SJCRH30 (cell line): ENCODE data around the gene CALHM1. TPM values are rescaled to one million over a fixed set of nuclear protein-coding genes. Genes with fewer than 3 reads are reported as not detected.

Experiments used
- DNase-seq, 2 experiments: peaks; one replicate each; pipeline ENCODE4 v3.0.0-alpha.2; 2015 to 2020
- H3K27ac ChIP-seq: fragments of 250-450 bp; sonication (Bioruptor Pico); 2 replicates; pipeline ENCODE4 v1.5.1; 2020; ENCODE audit warnings: mild to moderate bottlenecking, moderate library complexity
- H3K27me3 ChIP-seq: fragments of 250-450 bp; sonication (Bioruptor Pico); 2 replicates; pipeline ENCODE4 v1.5.1; 2020; ENCODE audit warnings: mild to moderate bottlenecking, moderate library complexity
- H3K36me3 ChIP-seq: fragments of 250-450 bp; sonication (Bioruptor Pico); 2 replicates; pipeline ENCODE4 v1.5.1; 2020; ENCODE audit warnings: mild to moderate bottlenecking, moderate library complexity
- H3K4me1 ChIP-seq: fragments of 250-450 bp; sonication (Bioruptor Pico); 2 replicates; pipeline ENCODE4 v1.5.1; 2020; ENCODE audit warnings: mild to moderate bottlenecking, moderate library complexity
- H3K4me3 ChIP-seq: fragments of 250-450 bp; sonication (Bioruptor Pico); 2 replicates; pipeline ENCODE4 v1.5.1; 2020; ENCODE audit warnings: mild to moderate bottlenecking, moderate library complexity
- H3K9me3 ChIP-seq: fragments of 250-450 bp; sonication (Bioruptor Pico); replicated peaks from 2 replicates; pipeline ENCODE4 v1.5.1; 2020; ENCODE audit warnings: mild to moderate bottlenecking, moderate library complexity
- total RNA-seq: library from RNA; depleted of rRNA; stranded (reverse); fragments of >200 nt; shearing (Covaris generic); gene quantifications from 2 replicates; pipeline ENCODE4 v1.2.3, GENCODE V29; 2014

The CALHM1 gene
- total RNA-seq, 1 experiment from 2014 or later: 0.02 TPM

- Histone ChIP-seq H3K4me1 (peaks cover 14% of the 10 kb centered on the region), H3K36me3 (no peaks in the 10 kb centered on the region), H3K27ac (no peak overlapping the region), H3K27me3 (no peaks in the 10 kb centered on the region), H3K4me3 (no peak overlapping the region), H3K9me3 (no peaks in the 10 kb centered on the region)
- DNase-seq: no peak
These were observed 15.4 kb upstream of the CALHM1 start for GRCh38 chr10:103474077-103474476.

DNA sequence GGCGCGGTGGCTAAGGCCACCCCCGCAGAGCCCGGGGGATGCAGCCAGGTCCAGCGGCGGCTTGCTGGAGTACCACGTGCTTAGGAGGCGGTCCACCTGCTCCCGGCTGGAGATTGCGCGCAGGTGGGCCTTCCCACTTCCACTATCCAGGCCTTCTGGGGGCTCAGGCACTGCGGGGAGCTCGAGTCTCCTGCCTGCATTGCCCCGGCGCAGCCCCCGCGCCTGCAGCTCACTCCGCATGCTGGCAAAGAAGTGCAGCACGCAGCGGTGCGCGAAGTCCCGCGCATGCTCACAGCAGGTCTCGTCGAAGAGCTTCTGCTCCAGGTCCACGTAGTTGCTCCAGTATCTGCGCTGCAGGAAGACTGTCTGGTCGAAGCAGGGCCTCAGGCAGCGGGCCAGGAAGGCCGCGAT lies 14.6 kb upstream of the CALHM1 start:
- H3K36me3 ChIP-seq: no peaks in the 10 kb centered on the region
- peaks cover 12% of the 10 kb centered on the region for H3K4me1 ChIP-seq
- no peak for DNase-seq
- no peak overlapping the region for H3K27ac ChIP-seq
- H3K9me3 ChIP-seq: no peaks in the 10 kb centered on the region
- no peak overlapping the region for H3K4me3 ChIP-seq
- no peaks in the 10 kb centered on the region for H3K27me3 ChIP-seq

GRCh38 chr10:103472005-103472404 lies 13.3 kb upstream of the CALHM1 start:
- H3K27me3 ChIP-seq: no peaks in the 10 kb centered on the region
- H3K27ac ChIP-seq: no peak overlapping the region
- H3K4me1 ChIP-seq: peaks cover 12% of the 10 kb centered on the region
- no peaks in the 10 kb centered on the region for H3K36me3 ChIP-seq
- no peak overlapping the region for H3K4me3 ChIP-seq
- DNase-seq: no peak
- H3K9me3 ChIP-seq: no peaks in the 10 kb centered on the region

DNA sequence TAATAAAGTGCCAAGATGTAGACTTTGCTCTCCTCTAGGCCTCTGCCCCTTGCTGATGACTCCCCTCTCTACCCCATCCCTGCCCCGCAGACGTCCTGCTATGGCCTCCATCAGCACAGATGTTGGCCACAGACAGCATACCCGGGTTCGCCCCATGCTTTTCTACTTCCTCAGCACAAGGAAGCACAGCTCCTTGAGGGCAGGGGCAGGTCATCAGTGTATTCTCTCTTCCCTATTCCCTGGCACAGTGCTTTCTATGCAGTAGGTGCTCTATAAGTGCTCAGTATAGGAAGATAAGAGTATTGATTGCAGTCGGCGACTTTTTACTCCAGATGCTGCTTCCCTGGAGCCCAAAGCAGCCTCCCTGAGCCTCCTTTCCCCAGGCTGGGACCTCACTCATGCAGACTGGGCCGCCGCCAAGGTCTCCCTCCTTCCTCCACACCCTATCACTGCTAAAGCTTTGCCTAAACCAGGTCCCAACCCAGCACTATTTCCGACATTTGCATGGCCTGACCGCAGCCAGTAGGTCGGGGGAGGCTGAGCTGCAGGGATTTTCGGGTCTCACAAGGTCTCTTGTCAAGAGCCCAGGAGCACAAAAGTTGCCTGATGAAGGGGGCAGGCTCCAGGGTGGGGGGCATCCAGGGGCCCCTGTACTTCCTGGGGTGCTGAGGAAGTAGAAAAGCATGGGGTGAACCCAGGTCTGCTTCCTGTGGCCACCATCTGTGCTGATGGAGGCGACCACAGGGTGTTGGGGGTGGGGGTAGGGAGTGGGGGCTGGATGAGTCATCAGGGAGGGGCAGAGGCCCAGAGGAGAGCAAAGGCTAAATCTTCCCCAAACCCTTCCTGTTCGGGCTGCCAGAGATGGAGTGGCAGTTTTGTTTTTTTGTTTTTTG lies 12.3 kb upstream of the CALHM1 start:
- Histone ChIP-seq H3K4me1 (peaks cover 12% of the 10 kb centered on the region), H3K27ac (no peak overlapping the region), H3K9me3 (no peaks in the 10 kb centered on the region), H3K36me3 (no peaks in the 10 kb centered on the region), H3K27me3 (no peaks in the 10 kb centered on the region), H3K4me3 (no peak overlapping the region)
- DNase-seq: peak; percentile 49

GRCh38 chr10:103469201-103469600 lies 10.5 kb upstream of the CALHM1 start:
- no peak for DNase-seq
- H3K36me3 ChIP-seq: no peaks in the 10 kb centered on the region
- H3K4me1 ChIP-seq: peaks cover 12% of the 10 kb centered on the region
- no peak overlapping the region for H3K4me3 ChIP-seq
- H3K9me3 ChIP-seq: no peaks in the 10 kb centered on the region
- H3K27ac ChIP-seq: no peak overlapping the region
- H3K27me3 ChIP-seq: no peaks in the 10 kb centered on the region

DNA sequence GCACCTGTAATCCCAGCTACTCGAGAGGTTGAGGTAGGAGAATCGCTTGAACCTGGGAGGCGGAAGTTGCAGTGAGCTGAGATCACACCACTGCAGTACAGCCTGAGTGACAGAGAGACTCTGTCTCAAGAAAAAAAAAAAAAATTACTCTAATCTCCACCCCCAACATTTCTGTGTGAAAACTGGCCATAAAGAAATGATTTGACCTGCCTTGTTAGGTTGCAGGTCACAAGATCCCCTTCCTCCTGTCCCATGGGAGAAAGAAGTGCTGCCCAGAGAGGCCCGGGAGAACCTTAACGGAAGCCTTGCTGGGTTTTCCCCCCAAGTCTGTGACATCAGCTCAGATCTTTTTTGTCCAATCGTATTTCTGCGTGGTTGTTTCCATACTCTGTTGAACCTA lies 8.7 kb upstream of the CALHM1 start:
- H3K4me3 ChIP-seq: no peak overlapping the region
- no peaks in the 10 kb centered on the region for H3K27me3 ChIP-seq
- no peaks in the 10 kb centered on the region for H3K36me3 ChIP-seq
- peaks cover 12% of the 10 kb centered on the region for H3K4me1 ChIP-seq
- no peaks in the 10 kb centered on the region for H3K9me3 ChIP-seq
- no peak for DNase-seq
- H3K27ac ChIP-seq: no peak overlapping the region

DNA sequence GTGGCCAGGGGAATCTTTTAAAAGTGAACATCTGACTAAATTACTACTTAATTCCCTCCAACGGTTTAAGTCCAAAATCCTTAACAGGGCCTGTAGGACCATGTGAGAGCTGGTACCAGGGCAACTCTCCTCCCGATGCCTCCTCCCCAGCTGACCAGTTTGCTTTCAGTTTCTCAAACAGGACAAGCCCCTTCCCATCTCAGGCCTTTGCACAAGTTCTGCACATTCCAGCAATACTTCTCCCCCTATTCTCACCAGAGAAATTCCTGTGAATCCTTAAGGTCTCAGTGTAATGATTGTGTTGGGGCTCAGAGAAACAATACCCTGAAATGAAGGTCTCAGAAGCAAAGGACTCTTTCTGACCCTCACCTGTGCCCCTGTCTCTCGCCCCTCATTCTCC lies 8.0 kb upstream of the CALHM1 start:
- H3K4me3 ChIP-seq: no peak overlapping the region
- H3K9me3 ChIP-seq: no peaks in the 10 kb centered on the region
- no peak for DNase-seq
- H3K27ac ChIP-seq: no peak overlapping the region
- no peaks in the 10 kb centered on the region for H3K36me3 ChIP-seq
- no peaks in the 10 kb centered on the region for H3K27me3 ChIP-seq
- H3K4me1 ChIP-seq: peaks cover 9% of the 10 kb centered on the region

- no peaks in the 10 kb centered on the region for H3K27me3 ChIP-seq
- no peaks in the 10 kb centered on the region for H3K4me1 ChIP-seq
- H3K4me3 ChIP-seq: no peak overlapping the region
- H3K36me3 ChIP-seq: no peaks in the 10 kb centered on the region
- no peak overlapping the region for H3K27ac ChIP-seq
- DNase-seq: no peak
- no peaks in the 10 kb centered on the region for H3K9me3 ChIP-seq
These were observed 6.9 kb upstream of the CALHM1 start for GRCh38 chr10:103465411-103466179.

- Histone ChIP-seq H3K27me3 (no peaks in the 10 kb centered on the region), H3K27ac (no peak overlapping the region), H3K4me1 (peaks cover 3% of the 10 kb centered on the region), H3K4me3 (no peak overlapping the region), H3K9me3 (no peaks in the 10 kb centered on the region), H3K36me3 (no peaks in the 10 kb centered on the region)
- no peak for DNase-seq
These were observed 4.8 kb upstream of the CALHM1 start for GRCh38 chr10:103463499-103463898.

DNA sequence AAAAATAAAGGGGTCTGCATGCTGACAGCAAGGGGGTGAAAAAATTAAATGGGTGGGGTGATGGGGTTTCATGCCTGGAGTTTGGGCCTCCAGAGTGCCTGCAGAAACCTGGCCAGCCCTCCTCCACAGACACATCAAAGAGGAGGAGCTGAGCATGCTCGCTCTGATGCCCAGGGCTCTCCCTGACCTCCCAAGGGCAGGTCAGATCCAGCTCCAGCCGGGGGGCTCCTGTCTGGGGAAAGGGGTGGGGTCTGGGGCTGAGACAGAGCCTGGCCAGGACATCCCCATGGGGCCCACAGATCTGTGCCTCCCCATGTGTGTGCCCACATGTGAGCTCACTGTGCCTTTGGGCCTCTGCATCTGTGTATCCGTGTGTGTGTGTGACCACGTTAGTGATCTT lies 915 bp upstream of the CALHM1 start:
- peaks cover 28% of the 10 kb centered on the region for H3K4me1 ChIP-seq
- H3K36me3 ChIP-seq: no peaks in the 10 kb centered on the region
- H3K27me3 ChIP-seq: no peaks in the 10 kb centered on the region
- no peaks in the 10 kb centered on the region for H3K9me3 ChIP-seq
- no peak overlapping the region for H3K27ac ChIP-seq
- no peak overlapping the region for H3K4me3 ChIP-seq
- no peak for DNase-seq

GRCh38 chr10:103457896-103458583 lies 660 bp downstream of the CALHM1 start:
- no peaks in the 10 kb centered on the region for H3K36me3 ChIP-seq
- H3K9me3 ChIP-seq: no peaks in the 10 kb centered on the region
- no peaks in the 10 kb centered on the region for H3K27me3 ChIP-seq
- H3K4me1 ChIP-seq: peaks cover 28% of the 10 kb centered on the region
- H3K4me3 ChIP-seq: no peak overlapping the region
- no peak for DNase-seq
- H3K27ac ChIP-seq: no peak overlapping the region

DNA sequence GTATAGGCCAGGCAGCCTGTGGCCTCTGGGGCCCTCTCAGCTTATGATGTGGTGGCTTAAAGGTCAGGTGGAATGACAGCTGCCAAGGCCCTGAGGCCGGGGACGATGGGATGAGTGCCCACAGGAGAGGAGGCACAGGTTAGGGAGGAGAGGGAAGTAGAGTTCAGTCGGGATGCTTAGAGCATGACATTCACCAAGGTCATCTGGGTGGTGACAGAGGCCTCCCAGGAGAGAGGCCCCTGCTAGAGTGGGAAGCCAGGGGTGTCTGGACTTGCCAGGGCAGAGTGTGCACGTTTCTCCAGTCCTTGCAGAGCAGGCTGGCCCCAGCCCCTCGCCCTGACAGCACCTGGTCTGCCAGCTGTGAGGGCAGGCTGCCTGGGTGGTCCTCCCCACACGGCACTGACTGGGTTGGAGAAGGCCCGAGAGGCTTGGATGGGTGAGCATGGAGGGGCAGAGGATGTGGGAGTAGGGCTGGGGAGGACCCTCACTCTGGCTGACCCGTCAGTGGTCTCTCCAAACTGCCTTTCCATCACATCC lies 1.5 kb downstream of the CALHM1 start:
- peak; percentile 76 for DNase-seq
- Histone ChIP-seq H3K36me3 (no peaks in the 10 kb centered on the region), H3K4me3 (no peak overlapping the region), H3K4me1 (peaks cover 33% of the 10 kb centered on the region), H3K27ac (no peak overlapping the region), H3K9me3 (no peaks in the 10 kb centered on the region), H3K27me3 (no peaks in the 10 kb centered on the region)

DNA sequence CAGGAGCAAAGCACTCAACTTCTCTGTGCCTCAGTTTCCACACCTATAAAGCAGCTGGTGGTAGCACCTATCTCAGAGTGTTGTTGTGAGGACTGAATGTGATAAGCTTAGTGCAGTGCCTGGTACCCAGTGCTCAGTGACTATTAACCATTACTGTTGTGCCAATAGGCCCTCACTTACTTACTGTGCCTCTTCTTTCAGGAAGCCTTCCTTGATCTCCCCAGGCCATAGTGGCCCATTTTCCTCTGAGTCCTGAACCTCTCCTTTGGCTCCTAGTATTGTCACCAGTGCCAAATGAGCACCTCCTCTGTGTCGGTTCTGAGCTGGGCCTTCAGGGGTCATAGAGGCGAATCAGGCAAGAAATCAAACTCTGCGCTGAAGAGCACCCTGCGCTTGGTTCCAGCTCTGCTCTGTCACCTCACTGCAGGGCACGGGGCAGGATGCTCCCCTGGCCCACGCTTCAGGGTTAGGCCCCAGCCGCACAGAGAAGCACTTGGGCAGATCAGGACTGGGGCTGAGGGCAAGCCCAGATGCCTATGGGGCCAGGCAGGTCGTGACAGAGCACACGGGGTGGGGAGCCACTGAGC lies 2.5 kb downstream of the CALHM1 start:
- no peak for DNase-seq
- Histone ChIP-seq H3K9me3 (no peaks in the 10 kb centered on the region), H3K4me3 (no peak overlapping the region), H3K36me3 (no peaks in the 10 kb centered on the region), H3K27me3 (no peaks in the 10 kb centered on the region), H3K27ac (no peak overlapping the region), H3K4me1 (peaks cover 33% of the 10 kb centered on the region)

DNA sequence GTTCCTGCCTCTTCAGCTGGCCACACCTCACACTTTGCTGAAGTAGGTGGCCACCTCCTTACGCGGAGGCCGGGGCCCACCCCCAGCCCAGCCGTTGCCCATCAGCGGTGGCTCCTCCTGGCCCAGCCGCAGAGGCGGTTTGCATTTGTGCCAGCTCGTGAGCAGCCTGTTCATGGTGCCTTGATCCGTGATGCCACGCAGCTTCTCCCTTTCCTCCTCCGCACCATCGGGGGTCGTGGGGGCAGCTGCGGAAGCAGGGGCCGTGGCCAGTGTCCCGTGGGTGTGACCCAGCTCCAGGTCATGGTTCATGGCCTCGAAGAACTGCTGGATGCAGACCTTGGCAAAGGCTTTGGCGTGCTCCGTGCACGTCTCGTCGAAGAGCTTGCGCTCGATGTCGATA lies 3.5 kb downstream of the CALHM1 start:
- no peaks in the 10 kb centered on the region for H3K36me3 ChIP-seq
- no peaks in the 10 kb centered on the region for H3K9me3 ChIP-seq
- no peak overlapping the region for H3K27ac ChIP-seq
- H3K4me1 ChIP-seq: peaks cover 33% of the 10 kb centered on the region
- DNase-seq: no peak
- H3K27me3 ChIP-seq: no peaks in the 10 kb centered on the region
- H3K4me3 ChIP-seq: no peak overlapping the region
